HCT116 (cell line): Measurements from ENCODE around the gene FLVCR1.

ENCODE experiments used
- CBX3 ChIP-seq: IDR thresholded peaks from 2 replicates; pipeline ENCODE4 v1.6.1; 2012; ENCODE audit warnings: low read depth
- CEBPB ChIP-seq: IDR thresholded peaks from 2 replicates; pipeline ENCODE4 v1.6.1; 2012; ENCODE audit warnings: low read depth
- EZH2 ChIP-seq: fragments of 200-600 bp; sonication (generic); IDR thresholded peaks from 2 replicates; pipeline ENCODE4 v1.6.1; 2017; ENCODE audit warnings: antibody characterized with exemption, mixed run types
- EZH2phosphoT487 ChIP-seq: fragments of 200-600 bp; IDR thresholded peaks from 2 replicates; pipeline ENCODE4 v1.6.1; 2018; ENCODE audit warnings: antibody characterized with exemption, borderline replicate concordance
- MAX ChIP-seq: IDR thresholded peaks from 2 replicates; pipeline ENCODE4 v1.6.1; 2012
- POLR2A ChIP-seq: IDR thresholded peaks from 2 replicates; pipeline ENCODE4 v1.7.0; 2011; ENCODE audit warnings: borderline replicate concordance; ENCODE audit not compliant: insufficient read depth, insufficient read length; ENCODE audit errors: extremely low read depth
- POLR2AphosphoS5 ChIP-seq: IDR thresholded peaks from 2 replicates; pipeline ENCODE4 v1.6.1; 2011; ENCODE audit warnings: mild to moderate bottlenecking, low read depth, low read length, moderate library complexity
- RAD21 ChIP-seq: IDR thresholded peaks from 2 replicates; pipeline ENCODE4 v1.6.1; 2012; ENCODE audit warnings: low read depth, mild to moderate bottlenecking
- SRF ChIP-seq: IDR thresholded peaks from 2 replicates; pipeline ENCODE4 v1.6.1; 2012; ENCODE audit warnings: low read depth
- YY1 ChIP-seq: IDR thresholded peaks from 2 replicates; pipeline ENCODE4 v1.6.1; 2011; ENCODE audit warnings: low read length, low read depth, moderate library complexity, mild to moderate bottlenecking; ENCODE audit not compliant: insufficient replicate concordance; ENCODE audit errors: extremely low read depth
- TF ChIP-seq, protein P1 (sequence below), 3 experiments: fragments of 200-600 bp in 1 of 3; sonication (generic) in 1 of 3; IDR thresholded peaks in 2 of 3; conservative IDR thresholded peaks in 1 of 3; 2 replicates each; pipeline ENCODE4 v1.5.1; 2012 to 2017; ENCODE audit warnings: low read depth in 2 of 3, low read length in 2 of 3, antibody characterized with exemption in 1 of 3, borderline replicate concordance in 1 of 3, control low read depth in 1 of 3, mild to moderate bottlenecking in 1 of 3, mixed read lengths in 1 of 3, mixed run types in 1 of 3, moderate library complexity in 1 of 3; ENCODE audit not compliant: insufficient read depth in 1 of 3

DNA sequence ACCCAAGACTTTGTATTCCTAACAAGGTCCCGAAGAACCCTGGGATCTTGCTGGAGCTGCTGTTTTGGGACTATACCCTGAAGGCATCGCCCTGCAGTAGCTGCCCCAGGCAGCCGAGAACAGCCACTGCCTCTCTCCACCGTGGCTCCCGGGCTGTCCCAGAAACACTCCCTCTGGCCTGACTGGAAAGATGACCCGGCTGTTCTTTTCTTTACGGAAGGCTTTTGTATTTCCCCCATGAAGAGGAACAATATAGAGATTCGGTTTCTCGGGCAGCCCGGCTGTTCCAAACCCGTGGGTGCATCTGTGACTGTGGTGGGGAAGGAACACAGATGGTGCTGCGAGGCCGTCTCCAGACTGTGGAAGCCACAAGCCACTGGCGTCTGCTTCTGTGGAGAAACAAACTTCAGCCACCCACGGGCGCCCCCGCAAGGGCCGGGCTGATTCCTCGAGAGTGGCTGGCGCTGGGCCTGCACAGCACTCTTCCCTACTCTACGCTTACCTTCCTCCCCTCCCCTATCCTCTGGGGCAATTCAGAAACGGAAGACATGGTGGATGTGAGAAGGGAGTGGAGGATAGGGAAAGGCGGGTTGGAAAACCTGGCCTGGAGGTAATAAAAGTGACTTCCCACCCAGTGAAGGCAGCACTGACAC, 58.5 kb downstream of the FLVCR1 start:
- no peak for TF ChIP-seq POLR2A
- TF ChIP-seq, protein P1, sequence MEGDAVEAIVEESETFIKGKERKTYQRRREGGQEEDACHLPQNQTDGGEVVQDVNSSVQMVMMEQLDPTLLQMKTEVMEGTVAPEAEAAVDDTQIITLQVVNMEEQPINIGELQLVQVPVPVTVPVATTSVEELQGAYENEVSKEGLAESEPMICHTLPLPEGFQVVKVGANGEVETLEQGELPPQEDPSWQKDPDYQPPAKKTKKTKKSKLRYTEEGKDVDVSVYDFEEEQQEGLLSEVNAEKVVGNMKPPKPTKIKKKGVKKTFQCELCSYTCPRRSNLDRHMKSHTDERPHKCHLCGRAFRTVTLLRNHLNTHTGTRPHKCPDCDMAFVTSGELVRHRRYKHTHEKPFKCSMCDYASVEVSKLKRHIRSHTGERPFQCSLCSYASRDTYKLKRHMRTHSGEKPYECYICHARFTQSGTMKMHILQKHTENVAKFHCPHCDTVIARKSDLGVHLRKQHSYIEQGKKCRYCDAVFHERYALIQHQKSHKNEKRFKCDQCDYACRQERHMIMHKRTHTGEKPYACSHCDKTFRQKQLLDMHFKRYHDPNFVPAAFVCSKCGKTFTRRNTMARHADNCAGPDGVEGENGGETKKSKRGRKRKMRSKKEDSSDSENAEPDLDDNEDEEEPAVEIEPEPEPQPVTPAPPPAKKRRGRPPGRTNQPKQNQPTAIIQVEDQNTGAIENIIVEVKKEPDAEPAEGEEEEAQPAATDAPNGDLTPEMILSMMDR (IDR thresholded peaks at IDR 0.05 in 2 of 3, conservative IDR thresholded peaks at IDR 0.05 in 1 of 3; ENCODE audit: borderline replicate concordance in 1 of 3, insufficient read depth in 1 of 3, low read depth in 2 of 3, low read length in 2 of 3): no peak
- no peak for TF ChIP-seq EZH2
- TF ChIP-seq MAX: no peak
- TF ChIP-seq POLR2AphosphoS5: no peak
- no peak for TF ChIP-seq EZH2phosphoT487
- no peak for TF ChIP-seq SRF
- TF ChIP-seq YY1: no peak
- TF ChIP-seq RAD21: no peak
- TF ChIP-seq CBX3: no peak
- TF ChIP-seq CEBPB: no peak
